ENCODE data around the gene SIGLEC1.

SIGLEC1 gene

DNA sequence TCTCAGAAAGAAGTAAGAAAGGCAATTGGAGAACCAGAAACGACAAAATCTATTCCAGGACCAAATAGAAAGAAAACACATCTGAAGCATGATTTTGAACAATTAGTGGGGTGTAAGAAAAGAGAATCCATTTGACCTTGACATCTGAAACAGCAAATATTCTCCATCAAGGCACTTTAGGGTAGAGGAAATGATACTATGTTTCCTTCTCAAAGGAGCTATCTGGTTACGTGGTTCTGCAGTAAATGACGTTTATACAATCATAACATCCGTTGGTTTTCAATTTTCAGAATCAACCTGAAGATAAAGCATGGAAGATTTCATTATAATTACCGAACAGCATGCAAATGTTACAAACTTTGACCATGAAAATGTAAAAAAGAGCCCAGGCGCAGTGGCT lies 8.2 kb upstream of the SIGLEC1 start:
- ATAC-seq (no peak), DNase-seq (no peak)
- no peak overlapping the region for H3K4me3 Mint-ChIP-seq
- H3K9me3 Mint-ChIP-seq = no peaks in the 10 kb centered on the region
- peaks cover 26% of the 10 kb centered on the region for H3K27me3 Mint-ChIP-seq
- peaks cover 10% of the 10 kb centered on the region for H3K4me1 Mint-ChIP-seq
- no peak overlapping the region for H3K27ac Mint-ChIP-seq

DNA sequence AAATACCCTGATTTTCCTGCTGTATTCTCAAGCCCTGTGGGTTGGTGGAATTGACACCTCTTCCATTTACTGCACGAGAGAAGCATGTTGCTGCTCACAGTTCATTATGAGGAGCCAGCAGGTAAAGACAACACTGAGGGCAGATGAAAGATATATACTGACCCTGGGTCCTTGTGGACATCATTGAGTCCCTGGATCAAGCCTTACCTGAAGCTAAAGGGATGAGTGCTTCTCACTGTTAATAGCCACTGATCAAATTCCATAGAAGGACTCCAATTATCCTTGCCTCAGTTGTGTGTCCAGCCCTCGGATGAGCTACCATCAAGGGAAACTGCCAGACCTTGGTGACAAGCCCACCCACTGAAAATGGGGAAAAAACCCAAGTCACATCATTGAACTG lies 7.7 kb upstream of the SIGLEC1 start:
- Mint-ChIP-seq H3K27ac (no peak overlapping the region), H3K4me3 (no peak overlapping the region), H3K9me3 (no peaks in the 10 kb centered on the region), H3K27me3 (peaks cover 25% of the 10 kb centered on the region), H3K4me1 (peaks cover 10% of the 10 kb centered on the region)
- DNase-seq (no peak), ATAC-seq (no peak)

DNA sequence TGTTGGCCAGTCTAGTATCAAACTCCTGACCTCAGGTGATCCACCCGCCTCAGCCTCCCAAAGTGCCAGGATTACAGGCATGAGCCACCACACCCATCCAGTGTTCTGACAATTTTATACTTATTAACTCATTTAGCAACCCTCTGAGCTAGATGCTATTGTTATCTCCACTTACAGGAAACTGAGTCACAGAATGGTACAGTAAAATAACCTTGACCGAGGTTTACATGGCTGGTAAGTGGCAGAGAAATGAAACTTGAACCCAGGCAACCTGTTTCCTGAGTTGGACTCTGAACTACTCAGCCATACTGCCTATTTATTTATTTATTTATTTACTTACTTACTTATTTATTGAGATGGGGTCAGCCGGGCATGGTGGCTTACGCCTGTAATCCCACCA lies 6.6 kb upstream of the SIGLEC1 start:
- no peak for DNase-seq
- no peak for ATAC-seq
- Mint-ChIP-seq H3K9me3 (no peaks in the 10 kb centered on the region), H3K4me3 (no peak overlapping the region), H3K27me3 (peaks cover 25% of the 10 kb centered on the region), H3K4me1 (peaks cover 10% of the 10 kb centered on the region), H3K27ac (no peak overlapping the region)

DNA sequence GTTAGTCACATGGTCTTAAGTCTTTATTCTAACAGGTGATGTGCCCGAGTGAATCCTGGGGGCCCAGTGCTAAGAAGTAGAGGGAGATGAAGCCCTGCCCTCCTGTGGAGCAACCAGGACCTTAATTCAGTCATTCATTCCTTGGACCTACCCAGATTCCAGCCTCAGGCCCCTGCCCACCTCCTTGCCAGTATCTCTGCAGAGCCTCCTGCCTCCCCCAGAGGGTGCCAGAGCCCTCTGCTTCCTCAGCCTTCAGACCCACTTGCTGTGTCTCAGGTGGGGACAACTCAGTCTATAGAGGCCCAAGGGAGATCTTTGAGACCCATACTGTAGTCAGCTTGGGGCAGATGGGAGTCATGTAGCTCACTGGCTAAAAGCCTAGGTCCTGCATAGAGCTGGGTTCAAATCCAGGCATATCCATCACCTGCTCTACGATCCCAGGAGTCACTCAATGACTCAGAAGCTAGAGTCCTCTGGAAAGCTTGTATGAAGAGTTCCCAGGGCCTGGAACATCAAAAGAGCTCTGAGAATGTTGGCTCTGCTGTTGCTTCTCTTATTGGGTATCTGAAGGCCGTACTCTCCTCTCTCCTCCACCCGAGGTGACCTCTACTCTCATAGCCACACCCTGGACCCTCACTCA lies 3.9 kb upstream of the SIGLEC1 start:
- peaks cover 10% of the 10 kb centered on the region for H3K4me1 Mint-ChIP-seq

DNA sequence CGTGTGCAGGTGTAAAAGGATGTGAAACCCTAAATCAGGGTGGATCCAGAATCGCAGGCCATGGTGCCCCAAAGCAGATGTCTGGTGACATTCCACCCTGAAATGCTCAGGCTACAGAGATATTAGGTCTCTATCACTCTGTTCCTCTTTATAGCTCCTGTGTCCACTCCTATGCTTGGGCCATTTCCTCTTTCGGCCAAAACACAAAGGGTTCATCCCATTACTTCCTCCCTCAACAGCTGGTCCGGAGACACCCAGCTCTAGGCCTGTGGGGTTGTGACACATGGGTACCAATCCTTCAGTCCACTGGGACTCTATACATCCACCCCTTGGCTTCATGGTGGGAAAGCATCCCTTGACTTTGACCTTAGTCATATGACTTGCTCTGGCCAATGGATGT lies 1.7 kb upstream of the SIGLEC1 start:
- no peak overlapping the region for H3K4me3 Mint-ChIP-seq
- no peak overlapping the region for H3K27ac Mint-ChIP-seq
- no peaks in the 10 kb centered on the region for H3K4me1 Mint-ChIP-seq

More for the DNA sequence above, 3.9 kb upstream of the SIGLEC1 start:
- H3K9me3 Mint-ChIP-seq = no peaks in the 10 kb centered on the region
- H3K27me3 Mint-ChIP-seq = peaks cover 33% of the 10 kb centered on the region
- DNase-seq (peak; percentile 35 to 44), ATAC-seq (peak; percentile 85)
- H3K4me3 Mint-ChIP-seq = no peak overlapping the region
- H3K27ac Mint-ChIP-seq = peak overlapping the region in 1 of 2 donors; percentile 35

DNA sequence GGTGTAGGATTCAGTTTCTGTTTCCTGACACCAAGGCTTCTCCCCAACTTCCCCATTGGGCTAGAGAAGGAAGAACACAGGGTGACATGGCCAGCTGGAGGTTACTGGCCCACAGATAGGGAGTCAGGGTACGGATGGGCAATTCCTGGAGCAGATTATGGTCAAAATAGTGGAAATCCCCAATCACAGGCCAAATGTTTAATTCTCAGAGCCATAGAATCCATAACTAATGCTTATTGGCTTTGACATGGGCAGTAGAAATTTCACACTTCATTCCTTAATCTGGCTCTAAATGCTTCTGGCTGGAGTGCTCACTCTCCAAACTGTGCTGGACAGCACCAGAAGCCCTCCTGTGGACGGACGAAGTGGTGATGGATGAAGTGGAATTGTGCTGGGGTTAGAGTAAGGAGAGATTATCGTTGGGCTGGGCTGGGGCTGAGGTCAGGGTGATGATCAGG lies 887 bp downstream of the SIGLEC1 start:
- no peak overlapping the region for H3K4me3 Mint-ChIP-seq

More for the DNA sequence above, 1.7 kb upstream of the SIGLEC1 start:
- DNase-seq (no peak), ATAC-seq (no peak)
- Mint-ChIP-seq H3K9me3 (no peaks in the 10 kb centered on the region), H3K27me3 (peaks cover 23% of the 10 kb centered on the region)

DNA sequence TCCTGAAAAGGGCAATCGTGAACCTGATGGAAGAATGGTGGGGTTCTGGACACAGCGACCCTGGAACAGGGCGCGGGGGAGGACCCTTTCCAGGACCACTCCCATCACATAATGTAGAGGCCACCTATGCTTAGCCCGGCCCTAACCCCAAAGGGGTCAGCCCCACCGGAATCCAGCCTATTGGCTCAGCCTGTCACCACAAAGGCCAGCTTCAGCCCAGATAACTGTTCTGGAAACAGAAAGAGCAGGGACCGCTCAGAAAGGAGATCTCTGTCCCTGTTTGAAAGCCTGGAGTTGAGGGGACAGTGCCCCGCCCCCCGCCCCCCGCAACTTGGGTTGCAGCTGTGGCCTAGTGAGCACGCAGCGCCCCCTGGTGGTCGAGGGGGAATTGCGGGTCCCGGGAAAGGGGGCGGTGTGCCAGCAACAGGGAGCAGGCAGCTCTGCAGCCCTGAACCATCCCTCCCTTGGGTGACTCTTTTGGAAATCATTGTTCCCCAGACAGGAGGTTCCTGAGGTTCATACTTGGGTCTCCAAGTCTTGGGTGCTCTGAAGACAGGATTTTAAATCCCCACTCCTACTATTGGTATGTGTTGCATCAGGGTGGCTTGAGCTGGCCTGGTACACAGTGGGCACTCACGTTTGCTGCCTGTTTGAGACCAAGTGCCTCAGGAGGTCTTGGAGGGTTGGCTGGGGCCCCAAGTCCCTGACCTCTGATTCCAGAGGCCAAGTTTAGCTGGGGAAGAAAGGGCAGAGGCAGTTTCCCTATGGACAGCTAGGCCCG lies 1.5 kb downstream of the SIGLEC1 start:
- Mint-ChIP-seq H3K9me3 (no peaks in the 10 kb centered on the region), H3K27ac (no peak overlapping the region), H3K4me3 (no peak overlapping the region), H3K4me1 (no peaks in the 10 kb centered on the region), H3K27me3 (peaks cover 13% of the 10 kb centered on the region)
- ATAC-seq = peak; percentile 75
- peak; percentile 75 to 79 for DNase-seq

More for the DNA sequence above, 887 bp downstream of the SIGLEC1 start:
- Mint-ChIP-seq H3K27me3 (peaks cover 13% of the 10 kb centered on the region), H3K4me1 (no peaks in the 10 kb centered on the region), H3K9me3 (no peaks in the 10 kb centered on the region), H3K27ac (no peak overlapping the region)
- DNase-seq (no peak), ATAC-seq (no peak)

DNA sequence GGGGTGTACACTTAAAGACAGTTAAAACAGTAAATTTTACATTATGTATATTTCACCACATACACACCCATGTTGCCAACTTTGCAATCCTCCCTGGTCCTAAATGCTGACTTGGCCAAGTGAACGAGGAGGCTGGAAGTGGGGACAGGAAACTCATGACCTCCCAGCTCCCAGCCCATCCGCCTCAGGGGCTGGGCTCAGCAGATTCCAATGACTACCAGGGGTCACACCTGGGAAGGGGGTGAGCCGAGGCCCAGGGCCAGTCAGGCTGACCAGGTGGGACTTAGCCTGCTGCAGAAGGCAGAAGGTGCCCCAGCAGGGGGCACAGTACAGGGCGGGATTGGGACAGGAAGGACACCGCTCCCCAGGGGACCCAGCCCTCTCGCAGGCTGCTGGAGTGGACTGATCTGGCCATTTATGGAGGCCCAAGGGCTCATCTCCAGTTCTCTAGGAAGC lies 2.4 kb downstream of the SIGLEC1 start:
- DNase-seq = no peak
- Mint-ChIP-seq H3K27me3 (peaks cover 13% of the 10 kb centered on the region), H3K9me3 (no peaks in the 10 kb centered on the region), H3K4me1 (no peaks in the 10 kb centered on the region), H3K4me3 (no peak overlapping the region), H3K27ac (no peak overlapping the region)
- peak; percentile 21 for ATAC-seq

DNA sequence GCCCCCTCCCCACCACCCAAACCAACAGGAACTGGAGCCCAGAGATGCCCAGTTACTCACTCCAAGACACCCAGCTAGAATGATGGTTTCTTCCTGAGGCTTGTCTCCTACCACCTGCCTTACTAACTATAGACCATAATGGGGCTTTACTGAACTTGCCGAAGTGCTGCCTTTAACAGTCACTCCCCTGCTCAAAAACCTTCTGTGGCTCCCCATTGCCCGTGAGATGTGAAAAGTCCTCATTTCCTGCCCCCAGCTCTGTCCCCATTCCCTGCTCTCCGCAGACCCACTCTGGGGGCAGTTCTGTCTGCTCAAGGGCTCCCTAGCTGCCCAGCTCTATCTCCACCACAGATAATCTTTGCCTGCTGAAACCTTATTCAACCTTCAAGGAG lies 4.9 kb downstream of the SIGLEC1 start:
- H3K27ac Mint-ChIP-seq = no peak overlapping the region
- H3K4me3 Mint-ChIP-seq = no peak overlapping the region
- ATAC-seq (no peak), DNase-seq (no peak)
- peaks cover 13% of the 10 kb centered on the region for H3K27me3 Mint-ChIP-seq
- no peaks in the 10 kb centered on the region for H3K4me1 Mint-ChIP-seq
- no peaks in the 10 kb centered on the region for H3K9me3 Mint-ChIP-seq

DNA sequence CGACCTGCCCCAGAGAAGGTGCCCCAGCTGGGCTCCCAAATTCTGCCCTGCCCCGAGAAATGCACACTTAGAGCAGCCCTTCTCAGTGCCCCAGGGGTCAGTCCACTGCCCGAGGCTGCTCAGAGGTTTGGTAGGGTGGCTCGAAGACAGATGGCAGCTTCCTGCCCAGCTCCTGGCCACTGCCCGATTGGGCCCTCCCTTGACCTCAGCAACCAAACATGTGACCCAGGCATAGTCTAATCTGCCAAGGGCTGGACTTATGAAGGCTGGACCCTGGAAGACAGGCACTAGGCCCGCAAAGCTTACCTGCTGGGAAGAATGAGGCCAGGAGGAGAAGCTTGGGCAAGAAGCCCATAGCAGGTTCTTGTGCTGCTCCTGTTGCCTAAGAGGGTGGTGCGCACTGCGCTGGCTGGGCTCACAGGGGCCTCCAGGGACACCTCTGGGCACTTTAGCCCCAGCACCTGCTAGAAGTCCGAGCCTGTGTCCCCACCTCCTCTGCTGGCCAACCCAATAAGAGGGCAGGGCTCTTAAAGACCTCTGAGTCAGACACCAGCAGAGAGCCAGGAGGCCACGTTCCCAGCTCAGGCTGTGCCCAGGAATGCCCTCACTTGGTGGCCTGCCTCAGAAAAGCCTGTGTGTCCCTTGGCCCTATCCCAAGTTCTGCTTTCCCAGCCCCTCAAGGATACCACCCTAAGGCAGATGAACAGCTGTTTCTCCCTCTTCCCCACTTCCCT lies 5.5 kb downstream of the SIGLEC1 start:
- Mint-ChIP-seq H3K27ac (no peak overlapping the region), H3K4me3 (no peak overlapping the region), H3K27me3 (peaks cover 10% of the 10 kb centered on the region), H3K9me3 (no peaks in the 10 kb centered on the region), H3K4me1 (no peaks in the 10 kb centered on the region)
- ATAC-seq (no peak), DNase-seq (no peak)

DNA sequence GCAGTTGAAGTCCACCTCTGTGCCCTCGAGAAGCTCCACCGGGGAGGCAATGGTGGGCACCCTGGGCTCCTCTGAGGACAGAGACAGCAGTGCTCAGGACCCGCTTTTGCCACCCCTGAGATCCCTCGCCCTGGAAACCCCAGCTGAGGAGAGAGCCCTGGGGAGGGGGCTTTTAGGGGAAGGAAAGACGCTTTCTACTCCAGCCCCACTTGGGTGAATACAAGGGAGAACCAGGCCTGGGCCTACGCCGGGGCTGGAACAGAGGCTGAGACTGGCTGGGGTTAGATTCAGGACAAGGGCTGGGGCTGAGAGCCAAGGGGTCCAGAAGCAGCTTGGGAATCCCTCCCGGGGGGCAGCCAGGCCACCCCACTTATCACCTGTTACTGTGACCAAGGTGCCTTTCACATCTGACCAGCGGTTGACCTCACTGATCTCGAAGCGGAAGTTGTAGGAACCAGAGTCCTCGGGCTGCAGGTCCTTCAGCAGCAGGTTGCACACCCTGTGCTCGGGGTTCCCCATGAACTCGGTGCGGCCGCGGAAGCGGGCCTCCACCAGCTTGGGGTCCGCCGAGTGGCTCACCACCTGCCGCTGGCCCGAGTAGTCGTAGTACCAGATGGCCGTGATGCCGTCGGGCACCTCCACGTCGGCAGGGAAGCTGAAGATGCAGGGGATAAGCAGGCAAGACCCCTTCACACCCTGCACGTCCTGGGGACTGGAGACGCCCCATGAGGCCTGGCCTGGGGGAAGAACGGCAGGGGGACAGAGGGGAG lies 6.2 kb downstream of the SIGLEC1 start:
- Mint-ChIP-seq H3K27me3 (peaks cover 2% of the 10 kb centered on the region), H3K4me1 (no peaks in the 10 kb centered on the region), H3K4me3 (no peak overlapping the region), H3K9me3 (no peaks in the 10 kb centered on the region), H3K27ac (peak overlapping the region in 1 of 2 donors; percentile 54)
- no peak for ATAC-seq
- DNase-seq = no peak

DNA sequence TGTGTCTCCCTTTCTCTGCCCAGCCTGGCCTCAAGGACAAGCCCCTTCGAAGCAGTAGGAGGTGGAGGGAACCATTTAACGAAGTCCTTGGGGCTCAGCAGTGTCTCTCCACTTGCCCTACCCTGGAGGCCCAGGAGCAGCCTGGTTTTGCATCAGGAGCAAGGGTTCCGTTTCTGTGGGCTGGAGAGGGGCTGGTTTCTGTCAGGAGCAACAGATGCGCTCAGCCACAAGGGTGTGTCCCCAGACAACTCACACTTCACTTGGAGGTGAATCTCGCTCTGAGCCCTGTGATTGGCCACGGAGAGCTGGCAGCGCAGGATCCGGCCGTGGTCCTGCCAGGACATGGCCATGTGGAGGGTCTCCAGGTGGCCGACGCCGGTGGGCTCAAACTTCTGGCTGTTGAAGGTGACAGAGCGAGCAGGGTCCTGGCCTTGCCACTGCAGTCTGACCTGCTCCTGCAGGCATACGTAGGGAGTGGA lies 6.9 kb downstream of the SIGLEC1 start:
- ATAC-seq = no peak
- no peak for DNase-seq
- no peak overlapping the region for H3K4me3 Mint-ChIP-seq
- H3K9me3 Mint-ChIP-seq = no peaks in the 10 kb centered on the region
- H3K27me3 Mint-ChIP-seq = no peaks in the 10 kb centered on the region
- H3K27ac Mint-ChIP-seq = no peak overlapping the region
- H3K4me1 Mint-ChIP-seq = no peaks in the 10 kb centered on the region

DNA sequence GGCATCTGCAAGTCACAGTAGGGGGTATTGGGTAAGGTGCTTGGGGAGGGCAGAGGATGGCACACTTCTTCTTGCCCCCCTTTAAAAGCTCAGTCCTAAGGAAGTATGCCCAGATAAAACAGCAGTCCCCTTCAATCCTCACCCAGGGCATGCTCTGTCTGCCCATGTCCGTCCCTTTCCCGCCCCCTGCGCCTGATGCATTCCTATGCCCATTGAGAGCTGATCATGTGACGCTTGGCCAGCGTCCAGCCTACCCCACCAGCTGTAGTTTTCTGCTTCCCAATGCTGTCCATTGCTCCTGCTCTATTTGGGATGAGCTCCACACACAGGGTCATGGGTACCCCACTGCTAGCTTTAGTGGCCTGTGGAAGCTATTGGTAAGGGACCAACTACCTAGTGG lies 8.3 kb downstream of the SIGLEC1 start:
- peak overlapping the region in 1 of 2 donors; percentile 91 for H3K27ac Mint-ChIP-seq
- H3K9me3 Mint-ChIP-seq = no peaks in the 10 kb centered on the region
- ATAC-seq (no peak), DNase-seq (no peak)
- no peak overlapping the region for H3K4me3 Mint-ChIP-seq
- H3K4me1 Mint-ChIP-seq = no peaks in the 10 kb centered on the region
- no peaks in the 10 kb centered on the region for H3K27me3 Mint-ChIP-seq

DNA sequence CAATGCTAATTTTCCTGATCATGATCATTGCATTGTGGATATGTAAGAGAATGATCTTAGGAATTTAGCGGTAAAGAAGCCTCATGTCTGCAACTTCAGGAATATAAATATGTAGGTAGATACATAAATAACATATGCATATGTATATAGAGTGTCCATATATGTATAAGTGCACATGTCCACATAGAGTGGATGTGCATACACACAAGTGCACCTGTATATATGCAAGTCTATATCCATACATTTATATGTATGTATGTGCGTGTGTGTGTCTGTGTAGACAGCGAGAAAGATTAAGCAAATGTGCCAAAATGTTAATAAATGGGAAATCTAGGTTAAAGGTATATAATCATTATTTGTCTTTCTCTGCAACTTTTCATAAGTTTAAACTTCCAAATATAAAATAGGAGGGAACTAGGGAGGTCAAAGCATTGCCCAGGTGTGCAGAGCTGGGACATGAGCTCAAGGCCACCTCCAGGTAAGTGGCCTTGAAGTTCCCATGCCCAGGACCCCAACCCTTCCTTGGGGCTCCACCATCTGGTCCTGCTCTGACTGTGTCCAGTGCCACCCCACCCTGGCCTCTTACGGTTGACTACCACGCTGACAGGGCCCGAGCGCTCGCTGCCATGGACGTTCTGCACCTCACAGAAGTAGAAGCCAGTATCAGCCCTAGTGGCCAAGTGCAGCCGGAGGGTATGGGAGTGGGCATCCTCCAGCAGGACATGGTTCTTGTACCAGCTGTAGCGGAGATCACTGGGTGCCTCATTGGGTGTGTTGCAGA lies 9.6 kb downstream of the SIGLEC1 start:
- Mint-ChIP-seq H3K4me1 (no peaks in the 10 kb centered on the region), H3K27ac (no peak overlapping the region), H3K27me3 (no peaks in the 10 kb centered on the region), H3K4me3 (no peak overlapping the region), H3K9me3 (no peaks in the 10 kb centered on the region)
- DNase-seq = no peak
- ATAC-seq = no peak

Measured in stimulated activated naive CD8-positive, alpha-beta T cell treated with anti-CD3 and anti-CD28 coated beads, Interleukin-15, amount 100 ng/mL, for 72 hours (primary cell).